ENCODE data around the gene GNAI1.

Gene GNAI1

DNA sequence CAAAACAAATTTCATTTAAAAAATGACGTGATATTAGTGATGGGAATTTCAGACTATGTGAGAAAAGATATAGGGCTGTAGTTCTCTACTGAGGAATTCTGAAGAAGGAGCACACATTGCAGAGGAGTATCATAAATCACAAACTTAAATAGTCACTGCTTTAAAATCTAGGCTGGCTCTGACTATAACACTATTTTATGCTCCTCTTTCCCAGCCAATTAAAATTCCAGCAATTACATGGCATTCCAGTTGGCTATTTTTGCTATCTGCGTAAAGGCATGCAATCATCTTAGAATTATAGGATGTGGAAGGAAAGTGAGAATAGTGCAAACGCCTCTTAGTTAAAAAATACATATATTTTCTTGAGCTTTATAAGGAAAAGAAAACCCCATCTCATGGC lies 123.1 kb downstream of the GNAI1 start:
- DNase-seq = no peak

DNA sequence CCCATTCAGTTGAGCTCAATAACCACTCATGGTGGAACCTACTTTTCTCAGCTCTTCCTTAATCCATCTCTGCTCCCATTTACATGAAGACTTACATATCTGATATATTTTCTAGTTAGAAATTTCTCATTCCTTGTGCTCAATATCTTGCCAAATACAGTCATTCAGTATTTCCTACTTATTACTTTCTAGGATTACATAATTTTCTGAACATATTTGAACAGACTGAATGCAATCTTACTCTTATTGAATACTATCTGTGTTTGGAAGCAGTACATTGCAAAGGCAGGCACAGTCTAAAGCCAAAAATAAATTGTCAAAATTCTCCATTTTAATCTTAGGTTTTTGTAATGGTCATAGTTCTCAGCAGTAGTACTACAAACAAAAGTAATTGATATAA lies 126.0 kb downstream of the GNAI1 start:
- no peak for DNase-seq

DNA sequence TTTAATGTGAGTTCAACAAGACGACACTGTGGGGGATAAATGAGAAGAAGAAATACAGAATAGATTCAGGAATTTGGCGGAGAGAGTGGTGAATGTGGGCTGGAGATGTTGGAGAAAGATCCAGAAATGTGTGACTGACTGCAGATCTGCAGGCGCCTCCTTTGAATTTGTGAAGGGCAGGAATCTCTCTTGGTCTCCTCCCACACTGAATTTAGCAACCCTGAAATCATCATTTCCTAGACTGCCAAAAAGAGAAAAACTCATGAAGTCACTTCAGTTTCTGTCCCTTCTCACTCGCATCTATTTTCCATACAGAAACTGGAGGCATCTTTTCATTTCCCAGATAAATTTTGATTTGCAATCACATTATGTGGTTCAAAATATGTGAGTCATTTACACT lies 128.7 kb downstream of the GNAI1 start:
- no peak for DNase-seq

DNA sequence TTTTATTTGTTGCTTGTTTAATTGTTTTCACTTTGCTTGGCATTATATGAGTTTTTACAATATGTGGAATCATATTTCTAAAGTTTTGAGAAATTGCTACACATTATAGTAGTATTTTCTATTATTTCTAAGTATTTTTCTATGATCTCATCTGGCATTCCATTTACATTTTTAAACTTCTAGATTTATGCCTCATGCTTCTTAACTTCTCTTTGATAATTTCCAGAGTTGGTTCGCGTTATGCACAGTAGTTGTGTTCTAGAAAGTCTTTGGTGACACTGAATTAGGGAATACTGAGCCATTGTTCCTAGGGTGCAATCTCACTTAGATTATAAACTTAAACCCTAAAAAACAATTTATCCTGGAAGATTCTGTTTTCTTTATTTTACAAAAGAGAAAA lies 129.2 kb downstream of the GNAI1 start:
- DNase-seq = no peak

DNA sequence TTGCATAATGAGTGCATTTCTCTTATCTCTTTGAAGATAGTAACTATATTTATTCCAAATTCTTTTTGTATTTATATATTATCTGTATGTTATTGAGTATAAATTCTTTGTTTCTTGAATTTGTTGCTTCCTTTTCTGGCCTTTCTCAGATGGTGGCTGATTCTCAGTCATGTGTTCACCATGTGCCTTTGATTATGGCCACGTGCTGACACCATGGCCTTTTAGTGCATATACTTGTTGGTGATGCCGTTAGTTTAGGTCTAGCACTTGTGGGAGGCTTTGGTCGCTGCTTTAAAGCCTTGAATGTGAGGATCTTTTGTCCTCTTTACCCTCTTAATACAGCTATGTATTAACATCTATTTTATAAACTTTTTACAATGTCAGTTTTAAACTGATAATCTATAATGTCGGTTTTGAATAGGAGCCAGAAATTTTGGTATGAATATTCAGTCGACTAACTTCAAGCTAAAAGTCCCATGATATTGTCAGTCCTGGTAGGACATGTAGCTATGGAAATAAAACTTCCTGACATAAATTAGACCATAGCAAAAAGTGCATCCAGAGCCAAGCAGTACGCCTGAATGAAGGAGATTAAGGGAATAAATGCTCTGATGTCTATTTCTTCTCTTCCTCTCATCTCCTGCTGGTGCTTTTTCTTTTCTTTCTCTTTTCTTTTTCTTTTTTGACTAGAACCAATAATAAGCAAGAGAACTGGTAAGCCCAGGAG lies 130.3 kb downstream of the GNAI1 start:
- no peak for DNase-seq

DNA sequence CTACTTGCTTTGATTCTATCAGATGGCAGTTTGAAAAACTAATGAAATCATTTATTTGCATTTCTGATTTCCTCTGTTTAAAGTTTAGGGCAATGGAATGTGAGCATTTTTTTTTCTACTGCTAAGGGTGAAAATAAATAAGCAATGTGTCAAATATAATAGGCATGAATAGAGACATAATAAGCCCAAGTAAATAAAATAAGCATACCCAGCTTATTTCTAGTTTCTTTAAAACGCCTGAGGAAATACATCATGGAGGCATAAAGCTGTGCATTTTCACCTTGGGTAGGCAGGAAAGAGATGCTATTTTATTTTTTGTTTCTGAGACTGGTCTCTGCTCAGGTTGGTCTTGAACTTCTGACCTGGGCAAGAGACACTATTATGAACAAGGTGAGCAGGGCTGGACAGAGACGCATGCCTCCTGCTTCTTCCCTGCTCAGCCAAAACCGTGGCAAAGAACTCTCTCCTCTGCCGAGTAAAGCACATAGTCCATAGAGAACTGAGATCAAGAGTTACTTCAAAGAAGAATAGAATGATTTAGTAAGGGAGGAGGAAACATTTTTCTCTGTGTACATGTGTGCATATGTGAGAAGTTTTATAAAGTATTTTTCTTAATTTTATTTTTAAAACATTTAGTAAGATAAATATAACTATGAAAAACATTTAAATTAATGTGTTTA lies 138.1 kb downstream of the GNAI1 start:
- DNase-seq = no peak

DNA sequence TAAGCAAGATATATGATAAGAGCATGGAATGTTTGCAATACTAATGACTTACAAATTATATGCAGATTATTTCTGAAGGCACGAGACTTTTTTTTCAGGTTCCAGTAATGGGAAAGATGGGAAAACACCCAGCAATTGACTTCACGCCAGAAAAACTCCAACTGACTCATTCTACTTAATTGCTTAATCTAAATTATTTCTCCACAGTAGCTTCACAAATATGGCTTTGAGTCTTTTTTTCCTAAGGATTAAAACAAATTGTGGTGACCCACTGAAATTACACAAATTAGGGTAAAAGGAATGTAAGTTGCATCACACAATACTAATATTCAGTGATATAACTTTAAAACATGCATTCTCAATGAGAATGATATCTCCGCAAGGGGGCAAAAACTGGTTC lies 138.7 kb downstream of the GNAI1 start:
- no peak for DNase-seq

DNA sequence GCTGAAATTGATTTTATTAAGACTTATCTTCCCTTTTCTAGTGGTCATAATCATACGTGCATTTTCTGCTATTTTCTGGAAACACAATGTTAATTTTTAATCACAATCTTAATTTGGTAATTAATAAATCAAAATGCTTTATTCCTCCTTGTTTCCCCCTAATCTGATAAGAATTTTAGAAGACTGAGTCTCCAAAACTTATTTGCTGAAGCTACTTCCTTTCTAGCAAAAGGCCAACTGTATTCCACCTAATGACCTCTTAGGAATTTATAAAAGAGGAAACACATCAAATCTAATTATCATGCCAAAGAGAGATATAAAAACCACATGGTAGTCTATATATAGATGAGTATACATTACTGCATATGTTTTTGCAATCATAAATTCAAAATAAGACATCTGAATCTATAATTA lies 140.6 kb downstream of the GNAI1 start:
- DNase-seq = no peak

Data from NCI-H526 treated with DMSO at 0.1 percent for 48 hours (cell line).